ENCODE measurements around the gene CSK. TPM values are rescaled to one million over a fixed set of nuclear protein-coding genes. Genes with fewer than 3 reads are reported as not detected.

The CSK gene
- total RNA-seq, 2 experiments from 2014 or later = 112 to 355 TPM

- POLR2A ChIA-PET = no interaction called here
- CTCF ChIA-PET (ENCODE audit: unreplicated experiment) = no interaction called here
Measured at GRCh38 chr15:74749832-74750231, 32.0 kb upstream of the CSK start.

GRCh38 chr15:74750751-74751150 lies 31.1 kb upstream of the CSK start:
- H3K4me3 ChIP-seq (ENCODE audit: low read depth, low read length, poor library complexity, severe bottlenecking) = no peak overlapping the region
- DNase-seq (ENCODE audit: low spot score) = no peak
- H3K36me3 ChIP-seq (ENCODE audit: insufficient read depth, low read length) = no peaks in the 10 kb centered on the region
- H3K4me1 ChIP-seq (ENCODE audit: insufficient read depth, low read length, poor library complexity, severe bottlenecking) = no peaks in the 10 kb centered on the region
- no peaks in the 10 kb centered on the region for H3K9me3 ChIP-seq (ENCODE audit: low read length)
- TF ChIP-seq EZH2phosphoT487 (IDR thresholded peaks at IDR 0.05; ENCODE audit: borderline replicate concordance, low read depth, low read length) (no peak), CTCF (conservative IDR thresholded peaks at IDR 0.05; ENCODE audit: low read length) (no peak)
- H3K27ac ChIP-seq (ENCODE audit: low read depth, low read length, poor library complexity, severe bottlenecking) = no peak overlapping the region
- no peaks in the 10 kb centered on the region for H4K20me1 ChIP-seq (ENCODE audit: insufficient read depth, low read length)
- H2AFZ ChIP-seq (ENCODE audit: low read length) = no peak overlapping the region
- POLR2A ChIA-PET = no interaction called here
- no peaks in the 10 kb centered on the region for H3K79me2 ChIP-seq (ENCODE audit: insufficient read depth, low read depth, low read length)
- CTCF ChIA-PET (ENCODE audit: unreplicated experiment) = no interaction called here
- no peak overlapping the region for H3K4me2 ChIP-seq (ENCODE audit: low read length)
- BruUV-seq (replicated peaks) = no TSS peak
- H3K9me2 ChIP-seq (ENCODE audit: insufficient read depth, low read length) = no peaks in the 10 kb centered on the region
- intact Hi-C loops (cut with micrococcal nuclease; ENCODE audit: unreplicated experiment) = no loop called here

More at GRCh38 chr15:74749832-74750231, 32.0 kb upstream of the CSK start:
- H3K4me3 ChIP-seq (ENCODE audit: low read depth, low read length, poor library complexity, severe bottlenecking) = no peak overlapping the region
- H2AFZ ChIP-seq (ENCODE audit: low read length) = no peak overlapping the region
- no peak overlapping the region for H3K27ac ChIP-seq (ENCODE audit: low read depth, low read length, poor library complexity, severe bottlenecking)
- H3K9me3 ChIP-seq (ENCODE audit: low read length) = no peaks in the 10 kb centered on the region
- H3K79me2 ChIP-seq (ENCODE audit: insufficient read depth, low read depth, low read length) = no peaks in the 10 kb centered on the region
- H3K4me1 ChIP-seq (ENCODE audit: insufficient read depth, low read length, poor library complexity, severe bottlenecking) = no peaks in the 10 kb centered on the region
- DNase-seq (ENCODE audit: low spot score) = no peak
- TF ChIP-seq CTCF (conservative IDR thresholded peaks at IDR 0.05; ENCODE audit: low read length) = no peak
- no peak for TF ChIP-seq EZH2phosphoT487 (IDR thresholded peaks at IDR 0.05; ENCODE audit: borderline replicate concordance, low read depth, low read length)
- BruUV-seq (replicated peaks) = no TSS peak
- intact Hi-C loops (cut with micrococcal nuclease; ENCODE audit: unreplicated experiment) = loop anchor here (5.0 kb wide), 1 partner anchor 212 kb away; no protein-coding TSS in a partner anchor
- no peaks in the 10 kb centered on the region for H3K9me2 ChIP-seq (ENCODE audit: insufficient read depth, low read length)
- H3K36me3 ChIP-seq (ENCODE audit: insufficient read depth, low read length) = no peaks in the 10 kb centered on the region
- no peaks in the 10 kb centered on the region for H4K20me1 ChIP-seq (ENCODE audit: insufficient read depth, low read length)
- H3K4me2 ChIP-seq (ENCODE audit: low read length) = no peak overlapping the region

GRCh38 chr15:74752011-74752410 lies 29.9 kb upstream of the CSK start:
- POLR2A ChIA-PET = no interaction called here

More at GRCh38 chr15:74752011-74752410, 29.9 kb upstream of the CSK start:
- BruUV-seq (replicated peaks) = no TSS peak
- Histone ChIP-seq H3K79me2 (ENCODE audit: insufficient read depth, low read depth, low read length) (no peaks in the 10 kb centered on the region), H3K4me3 (ENCODE audit: low read depth, low read length, poor library complexity, severe bottlenecking) (no peak overlapping the region), H4K20me1 (ENCODE audit: insufficient read depth, low read length) (no peaks in the 10 kb centered on the region), H3K9me3 (ENCODE audit: low read length) (no peaks in the 10 kb centered on the region), H2AFZ (ENCODE audit: low read length) (no peak overlapping the region), H3K9me2 (ENCODE audit: insufficient read depth, low read length) (no peaks in the 10 kb centered on the region), H3K4me2 (ENCODE audit: low read length) (no peak overlapping the region), H3K36me3 (ENCODE audit: insufficient read depth, low read length) (no peaks in the 10 kb centered on the region), H3K4me1 (ENCODE audit: insufficient read depth, low read length, poor library complexity, severe bottlenecking) (no peaks in the 10 kb centered on the region), H3K27ac (ENCODE audit: low read depth, low read length, poor library complexity, severe bottlenecking) (no peak overlapping the region)
- DNase-seq (ENCODE audit: low spot score) = no peak
- no peak for TF ChIP-seq CTCF (conservative IDR thresholded peaks at IDR 0.05; ENCODE audit: low read length)
- TF ChIP-seq EZH2phosphoT487 (IDR thresholded peaks at IDR 0.05; ENCODE audit: borderline replicate concordance, low read depth, low read length) = no peak
- intact Hi-C loops (cut with micrococcal nuclease; ENCODE audit: unreplicated experiment) = no loop called here
- CTCF ChIA-PET (ENCODE audit: unreplicated experiment) = no interaction called here

All from OCI-LY7 (cell line).